H1 (cell line): ENCODE measurements around the gene CUX1. TPM values are rescaled to one million over a fixed set of nuclear protein-coding genes. Genes with fewer than 3 reads are reported as not detected.

Experiments
- CTCF ChIA-PET: fragments of 300-600 bp; sonication (Branson Sonifier 250); formaldehyde crosslinking; loops from one replicate; lab custom pipeline; 2021; ENCODE audit not compliant: partially characterized antibody; lab: Charles Lee
- POLR2A ChIA-PET: fragments of 300-600 bp; sonication (Branson Sonifier 250); formaldehyde crosslinking; loops from one replicate; lab custom pipeline; 2021; ENCODE audit warnings: inconsistent platforms; ENCODE audit not compliant: partially characterized antibody; lab: Charles Lee
- DNase-seq, 2 experiments: peaks; one replicate each; pipeline versions ENCODE4 v3.0.0 to v3.0.0-alpha.2; 2010 to 2022; ENCODE audit warnings: low spot score in 2 of 2, low read depth in 1 of 2, mixed read lengths in 1 of 2
- FAIRE-seq: peaks from 2 replicates; lab custom pipeline; 2011; peaks lifted over from hg19 to GRCh38; lab: Jason Lieb, UNC
- H2AFZ ChIP-seq: 2 replicates; pipeline ENCODE4 v1.8.1; 2012; ENCODE audit warnings: low read length, inconsistent platforms
- H2AK5ac ChIP-seq: 2 replicates; pipeline ENCODE4 v1.6.1; 2013; ENCODE audit warnings: low read depth, low read length
- H2BK120ac ChIP-seq: replicated peaks from 2 replicates; pipeline ENCODE3; 2013; ENCODE audit warnings: low read depth, low read length, inconsistent platforms
- H2BK12ac ChIP-seq: 2 replicates; pipeline ENCODE4 v1.6.1; 2013; ENCODE audit warnings: low read depth, low read length
- H2BK15ac ChIP-seq: 2 replicates; pipeline ENCODE4 v1.6.1; 2013; ENCODE audit warnings: low read length
- H2BK20ac ChIP-seq: 2 replicates; pipeline ENCODE4 v1.6.1; 2013; ENCODE audit warnings: low read length
- H2BK5ac ChIP-seq: 2 replicates; pipeline ENCODE4 v1.6.1; 2013; ENCODE audit warnings: low read depth, low read length
- H3K14ac ChIP-seq: 2 replicates; pipeline ENCODE4 v1.6.1; 2013; ENCODE audit warnings: inconsistent platforms; ENCODE audit not compliant: insufficient read length
- H3K18ac ChIP-seq: 2 replicates; pipeline ENCODE4 v1.6.1; 2013; ENCODE audit warnings: low read length; ENCODE audit errors: extremely low read depth
- H3K23ac ChIP-seq: 2 replicates; pipeline ENCODE4 v1.6.1; 2013; ENCODE audit warnings: inconsistent platforms; ENCODE audit not compliant: insufficient read length
- H3K23me2 ChIP-seq: 2 replicates; pipeline ENCODE4 v1.6.1; 2013; ENCODE audit warnings: low read depth, low read length
- H3K27ac ChIP-seq: 2 replicates; pipeline ENCODE4 v1.6.1; 2011; ENCODE audit warnings: low read depth, low read length, inconsistent platforms
- H3K27me3 ChIP-seq, 4 experiments: replicated peaks in 1 of 4; 1 replicate in 1 of 4; 2 replicates in 3 of 4; pipeline versions ENCODE4 v1.6.1 to v1.8.1; 2011 to 2013; ENCODE audit warnings: low read length in 3 of 4, mild to moderate bottlenecking in 3 of 4, inconsistent platforms in 2 of 4, mixed read lengths in 2 of 4, moderate library complexity in 1 of 4; ENCODE audit not compliant: control insufficient read depth in 3 of 4, insufficient read depth in 3 of 4; ENCODE audit errors: extremely low read depth in 1 of 4
- H3K36me3 ChIP-seq, 4 experiments: 2 replicates each; pipeline versions ENCODE4 v1.6.1 to v1.8.1; 2011 to 2013; ENCODE audit warnings: mild to moderate bottlenecking in 4 of 4, low read length in 3 of 4, moderate library complexity in 2 of 4, control low read depth in 1 of 4, inconsistent platforms in 1 of 4; ENCODE audit not compliant: insufficient read depth in 4 of 4, control insufficient read depth in 2 of 4
- H3K4ac ChIP-seq: replicated peaks from 2 replicates; pipeline ENCODE3; 2013; ENCODE audit warnings: low read length, low read depth, mixed read lengths, inconsistent platforms; ENCODE audit not compliant: insufficient read length
- H3K4me1 ChIP-seq, 4 experiments: replicated peaks in 1 of 4; 1 replicate in 1 of 4; 2 replicates in 3 of 4; pipeline versions ENCODE4 v1.6.1 to v1.8.1; 2011 to 2013; ENCODE audit warnings: low read length in 3 of 4, inconsistent platforms in 2 of 4, mixed read lengths in 1 of 4; ENCODE audit not compliant: insufficient read depth in 4 of 4, control insufficient read depth in 3 of 4
- H3K4me2 ChIP-seq, 2 experiments: 2 replicates each; pipeline versions ENCODE4 v1.6.1 to v1.8.1; 2011 to 2013; ENCODE audit warnings: low read depth in 2 of 2, low read length in 2 of 2, control low read depth in 1 of 2, inconsistent platforms in 1 of 2, mild to moderate bottlenecking in 1 of 2; ENCODE audit not compliant: insufficient read depth in 1 of 2
- H3K4me3 ChIP-seq, 4 experiments: fragments of 200-600, 300-600 bp in 1 of 4; sonication (generic), shearing (Covaris generic), sonication (Bioruptor Twin) in 1 of 4; 2 replicates each; pipeline versions ENCODE4 v1.5.1 to v1.8.1; 2011 to 2016; ENCODE audit warnings: low read length in 4 of 4, low read depth in 3 of 4, control low read depth in 2 of 4, inconsistent platforms in 2 of 4, mild to moderate bottlenecking in 2 of 4, mixed read lengths in 1 of 4, moderate library complexity in 1 of 4; ENCODE audit not compliant: insufficient read depth in 2 of 4; ENCODE audit errors: extremely low read depth in 1 of 4
- H3K56ac ChIP-seq: replicated peaks from 2 replicates; pipeline ENCODE3; 2013; ENCODE audit warnings: low read depth, mild to moderate bottlenecking, mixed read lengths, low read length, inconsistent platforms; ENCODE audit not compliant: insufficient read length
- H3K79me1 ChIP-seq: 2 replicates; pipeline ENCODE4 v1.6.1; 2013; ENCODE audit warnings: low read depth, low read length, control low read depth
- H3K79me2 ChIP-seq, 2 experiments: 2 replicates each; pipeline versions ENCODE4 v1.6.1 to v1.8.1; 2012 to 2013; ENCODE audit warnings: low read length in 2 of 2, mild to moderate bottlenecking in 2 of 2, inconsistent platforms in 1 of 2; ENCODE audit not compliant: insufficient read depth in 2 of 2, control insufficient read depth in 1 of 2
- H3K9ac ChIP-seq, 4 experiments: replicated peaks in 1 of 4; 1 replicate in 1 of 4; 2 replicates in 3 of 4; pipeline versions ENCODE4 v1.6.1 to v1.8.1; 2011 to 2013; ENCODE audit warnings: low read depth in 3 of 4, low read length in 3 of 4, control low read depth in 2 of 4, mild to moderate bottlenecking in 2 of 4, moderate library complexity in 2 of 4, inconsistent platforms in 1 of 4; ENCODE audit errors: extremely low read depth in 1 of 4
- H3K9me3 ChIP-seq, 2 experiments: 2 replicates each; pipeline versions ENCODE4 v1.6.1 to v1.8.1; 2012 to 2013; ENCODE audit warnings: mild to moderate bottlenecking in 2 of 2, moderate library complexity in 2 of 2, control low read depth in 1 of 2, inconsistent platforms in 1 of 2, low read depth in 1 of 2, low read length in 1 of 2, mixed read lengths in 1 of 2; ENCODE audit not compliant: insufficient read depth in 2 of 2
- H4K20me1 ChIP-seq, 2 experiments: replicated peaks in 1 of 2; 2 replicates each; pipeline versions ENCODE3 to v1.8.1; 2011 to 2013; ENCODE audit warnings: inconsistent platforms in 2 of 2, low read length in 2 of 2, mild to moderate bottlenecking in 1 of 2; ENCODE audit not compliant: insufficient read depth in 2 of 2, control insufficient read depth in 1 of 2
- H4K5ac ChIP-seq: 2 replicates; pipeline ENCODE4 v1.6.1; 2013; ENCODE audit warnings: low read length, low read depth, mixed read lengths, inconsistent platforms; ENCODE audit not compliant: insufficient read length
- H4K8ac ChIP-seq: 2 replicates; pipeline ENCODE4 v1.8.0; 2013; ENCODE audit warnings: mild to moderate bottlenecking, moderate library complexity, low read length, inconsistent platforms; ENCODE audit not compliant: insufficient read depth; ENCODE audit errors: extremely low read depth
- H4K91ac ChIP-seq: replicated peaks from 2 replicates; pipeline ENCODE3; 2013; ENCODE audit warnings: low read length, mixed read lengths, inconsistent platforms; ENCODE audit not compliant: insufficient read length
- ASH2L ChIP-seq: fragments of 200-600, 300-600 bp; sonication (generic); IDR thresholded peaks from one replicate; pipeline ENCODE4 v1.7.1; 2017; ENCODE audit warnings: low read length
- CTBP2 ChIP-seq: IDR thresholded peaks from 2 replicates; pipeline ENCODE4 v1.7.0; 2011; ENCODE audit warnings: borderline replicate concordance, mild to moderate bottlenecking, moderate library complexity, mixed read lengths, low read length; ENCODE audit not compliant: insufficient read depth, insufficient read length
- EGR1 ChIP-seq: IDR thresholded peaks from 2 replicates; pipeline ENCODE4 v1.6.1; 2011; ENCODE audit warnings: low read depth, low read length, borderline replicate concordance
- HDAC2 ChIP-seq, 2 experiments: fragments of 300-600 bp in 1 of 2; sonication (generic) in 1 of 2; IDR thresholded peaks; 2 replicates each; pipeline ENCODE4 v1.6.1; 2011 to 2012; ENCODE audit warnings: low read depth in 2 of 2, low read length in 2 of 2, mild to moderate bottlenecking in 2 of 2, moderate library complexity in 2 of 2, borderline replicate concordance in 1 of 2, inconsistent platforms in 1 of 2
- NANOG ChIP-seq: IDR thresholded peaks from 2 replicates; pipeline ENCODE4 v1.6.1; 2011; ENCODE audit warnings: low read length, low read depth, mild to moderate bottlenecking, inconsistent platforms; ENCODE audit not compliant: insufficient read depth, poor library complexity, severe bottlenecking
- SIRT6 ChIP-seq: IDR thresholded peaks from one replicate; pipeline ENCODE4 v1.7.1; 2012; ENCODE audit warnings: low read length, inconsistent platforms
- SP1 ChIP-seq: IDR thresholded peaks from 2 replicates; pipeline ENCODE4 v1.6.1; 2011; ENCODE audit warnings: low read depth, low read length
- SUZ12 ChIP-seq: fragments of 200-600 bp; sonication (generic); IDR thresholded peaks from 2 replicates; pipeline ENCODE4 v1.6.1; 2012; ENCODE audit warnings: mild to moderate bottlenecking, inconsistent platforms, low read length, moderate library complexity, mixed read lengths
- TBP ChIP-seq: IDR thresholded peaks from 2 replicates; pipeline ENCODE4 v1.6.1; 2011; ENCODE audit warnings: low read depth, low read length, improper control_type of control experiment
- TEAD4 ChIP-seq: IDR thresholded peaks from 2 replicates; pipeline ENCODE4 v1.6.1; 2012; ENCODE audit warnings: low read depth, low read length, inconsistent platforms, mixed read lengths
- YY1 ChIP-seq: IDR thresholded peaks from 2 replicates; pipeline ENCODE4 v1.6.1; 2011; ENCODE audit warnings: low read depth, mild to moderate bottlenecking, low read length
- WGBS, 2 experiments: shearing (Covaris generic) in 1 of 2; methylation state at CpG; one replicate each; pipeline versions ENCODE4 v1.1.6 to v1.1.7; 2013 to 2015; ENCODE audit warnings: low lambda C conversion rate in 2 of 2, mixed read lengths in 2 of 2, inconsistent platforms in 1 of 2, low coverage in 1 of 2, missing lambda C conversion rate in 1 of 2; ENCODE audit not compliant: insufficient replicate concordance in 2 of 2, insufficient coverage in 1 of 2, insufficient read length in 1 of 2; ENCODE audit errors: extremely low coverage in 1 of 2, missing lambda C conversion rate in 1 of 2; 5-methylcytosine and 5-hydroxymethylcytosine counted together
- polyA plus RNA-seq, 7 experiments: library from polyadenylated mRNA; depleted of rRNA in 3 of 7; stranded (reverse) in 5 of 7; unstranded in 2 of 7; fragments of >200 nt in 5 of 7; fragments of 200-250 nt in 2 of 7; gene quantifications; 1 replicate in 5 of 7; 2 replicates in 1 of 7; 4 replicates in 1 of 7; pipeline versions ENCODE4 v1.2.1 to v1.2.3, GENCODE V29; 2011 to 2013; ENCODE audit warnings: missing spikeins in 2 of 7, mixed read lengths in 2 of 7
- total RNA-seq: library from RNA; stranded (reverse); fragmentation: NEBNext Ultra II Directional; extraction: Animal tissue kit (Norgen Biotek cat#: 25700); gene quantifications from 2 replicates; pipeline ENCODE4 v1.2.1, GENCODE V29; 2021
- TF ChIP-seq, protein P1 (sequence below): IDR thresholded peaks from 2 replicates; pipeline ENCODE4 v1.6.1; 2011; ENCODE audit warnings: low read depth, mild to moderate bottlenecking, low read length; ENCODE audit not compliant: insufficient read depth

CUX1 gene
- total and polyA plus RNA-seq, 2 of the 8 experiments (the other 6 are each of a cell fraction or from before 2014, with no cell fraction given), result 21.6 to 65.9 TPM

DNA sequence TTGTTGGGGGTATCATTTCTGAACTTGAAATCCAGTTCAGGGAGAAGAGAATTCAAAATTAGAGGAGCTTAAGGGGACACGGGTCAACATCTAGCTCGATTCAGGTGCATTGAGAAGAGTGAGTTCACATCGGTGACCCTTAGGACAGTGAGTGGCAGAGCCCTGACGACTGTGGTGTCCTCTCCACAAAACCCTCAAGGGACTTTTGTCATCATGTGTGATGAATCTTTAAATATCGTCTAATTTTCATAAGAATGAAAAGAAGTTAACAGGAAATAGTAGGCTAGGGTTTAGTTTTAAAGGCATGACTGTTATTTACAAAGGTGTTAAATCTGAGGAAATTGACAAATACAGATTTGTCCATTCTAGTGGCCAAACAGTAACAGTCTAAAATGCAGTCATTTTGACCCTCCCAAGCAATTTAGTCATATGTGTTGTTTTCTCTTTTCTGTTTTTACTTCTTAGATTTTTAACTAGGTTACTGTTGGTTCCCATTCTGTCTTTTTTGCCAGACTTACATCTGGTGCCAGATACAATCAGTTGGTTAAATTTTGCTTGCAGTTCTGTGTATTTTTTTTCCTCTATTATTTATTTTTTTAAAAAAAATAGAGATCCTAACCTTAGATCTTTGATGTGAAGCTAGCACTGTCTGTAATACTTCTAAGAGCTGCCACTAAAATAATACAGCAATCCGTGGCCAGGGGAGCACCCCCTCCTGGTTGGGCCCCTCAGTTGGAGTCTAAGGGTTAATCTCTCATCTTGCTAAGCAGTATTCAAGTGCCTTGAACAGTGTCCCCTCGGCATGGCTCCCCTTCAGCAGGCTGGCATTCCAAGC lies 434.3 kb downstream of the CUX1 start:
- DNase-seq (no peak), FAIRE-seq (no peak)
- Histone ChIP-seq H3K27me3 (no peaks in the 10 kb centered on the region), H2AK5ac (no peak overlapping the region), H4K91ac (no peak overlapping the region), H3K27ac (no peak overlapping the region), H3K4me1 (peaks cover 0 to 10% (median 0%) of the 10 kb centered on the region in 4 experiments; a peak in 5 of 7 replicates), H3K23me2 (no peaks in the 10 kb centered on the region), H3K79me2 (no peaks in the 10 kb centered on the region), H3K9me3 (no peaks in the 10 kb centered on the region), H3K79me1 (no peaks in the 10 kb centered on the region), H2BK15ac (no peak overlapping the region), H2BK20ac (no peak overlapping the region), H2AFZ (no peak overlapping the region), H2BK12ac (no peak overlapping the region), H3K23ac (no peak overlapping the region), H4K20me1 (no peaks in the 10 kb centered on the region), H3K14ac (no peak overlapping the region), H3K4me2 (no peak overlapping the region), H2BK120ac (no peak overlapping the region), H4K8ac (no peak overlapping the region), H3K4ac (no peak overlapping the region), H3K18ac (no peak overlapping the region), H3K36me3 (peaks cover 0 to 3% (median 0%) of the 10 kb centered on the region in 4 experiments; a peak in 2 of 8 replicates), H3K9ac (no peak overlapping the region), H3K4me3 (no peak overlapping the region), H4K5ac (no peak overlapping the region), H3K56ac (no peak overlapping the region), H2BK5ac (no peak overlapping the region)
- ChIA-PET CTCF (interaction anchor here (0.5 to 2.1 kb wide), 12 partner anchors 14 to 709 kb away, joined by 3 to 13 read pairs (median 4); no protein-coding TSS in a partner anchor), POLR2A (interaction anchor here (0.8 kb wide), 1 partner anchor 692 kb away, joined by 3 read pairs; no protein-coding TSS in a partner anchor)
- 85% methylated on average over 7 of the region's 7 CpGs; no CpG with 5 or more reads in 1 of the 2 experiments for WGBS, 2 experiments
- TF ChIP-seq CTBP2, result no peak
- TF ChIP-seq TBP, result no peak
- TF ChIP-seq TEAD4, result no peak
- TF ChIP-seq SUZ12, result no peak
- TF ChIP-seq, protein P1, sequence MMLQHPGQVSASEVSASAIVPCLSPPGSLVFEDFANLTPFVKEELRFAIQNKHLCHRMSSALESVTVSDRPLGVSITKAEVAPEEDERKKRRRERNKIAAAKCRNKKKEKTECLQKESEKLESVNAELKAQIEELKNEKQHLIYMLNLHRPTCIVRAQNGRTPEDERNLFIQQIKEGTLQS, result no peak
- TF ChIP-seq YY1, result no peak
- TF ChIP-seq ASH2L, result no peak
- TF ChIP-seq SIRT6, result no peak
- no peak for TF ChIP-seq NANOG
- no peak for TF ChIP-seq HDAC2 (IDR thresholded peaks at IDR 0.05; ENCODE audit: borderline replicate concordance in 1 of 2, low read depth in 2 of 2, low read length in 2 of 2)
- no peak for TF ChIP-seq EGR1
- no peak for TF ChIP-seq SP1
